GM15510 (cell line): Measurements from ENCODE around the gene NFAM1.

Source experiments
- POLR2A ChIP-seq: IDR thresholded peaks from 3 replicates; pipeline ENCODE4 v1.6.1; 2011; ENCODE audit warnings: borderline replicate concordance; ENCODE audit not compliant: insufficient read length; ENCODE audit errors: extremely low read depth

Gene NFAM1, protein sequence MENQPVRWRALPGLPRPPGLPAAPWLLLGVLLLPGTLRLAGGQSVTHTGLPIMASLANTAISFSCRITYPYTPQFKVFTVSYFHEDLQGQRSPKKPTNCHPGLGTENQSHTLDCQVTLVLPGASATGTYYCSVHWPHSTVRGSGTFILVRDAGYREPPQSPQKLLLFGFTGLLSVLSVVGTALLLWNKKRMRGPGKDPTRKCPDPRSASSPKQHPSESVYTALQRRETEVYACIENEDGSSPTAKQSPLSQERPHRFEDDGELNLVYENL

DNA sequence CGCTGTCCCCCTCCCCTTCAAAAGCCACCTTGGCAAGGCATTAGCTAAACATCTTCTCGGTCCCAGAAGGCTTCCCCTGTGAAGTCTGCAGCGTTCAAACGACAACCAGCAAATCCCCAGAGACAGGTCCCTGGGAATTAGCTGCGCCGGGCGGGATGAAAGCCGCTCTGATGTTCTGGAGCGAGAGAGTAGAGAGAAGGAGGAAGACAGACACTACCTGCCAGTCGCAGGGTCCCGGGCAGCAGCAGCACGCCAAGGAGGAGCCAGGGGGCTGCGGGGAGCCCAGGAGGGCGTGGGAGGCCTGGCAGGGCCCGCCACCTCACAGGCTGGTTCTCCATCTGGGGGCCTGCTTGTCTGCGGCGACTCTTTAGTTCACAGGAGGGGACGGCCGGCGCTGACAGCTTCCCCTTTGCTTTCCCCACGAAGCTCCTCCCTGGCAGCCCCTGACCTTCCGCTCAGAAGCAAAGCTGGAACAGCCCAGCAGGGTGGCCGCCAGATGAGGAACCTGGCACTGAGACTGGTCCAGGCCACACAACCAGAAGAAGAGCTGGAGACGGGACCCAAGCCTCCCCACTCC lies at the start of gene NFAM1:
Gene NFAM1 (minus strand): TSS at position 384 of the 577 bp plus-strand sequence. CDS start 46 bp downstream, at position 338.
- TF ChIP-seq POLR2A, result no peak

GRCh38 chr22:42475122-42475521 lies 42.9 kb upstream of the NFAM1 start:
- TF ChIP-seq POLR2A, result no peak

DNA sequence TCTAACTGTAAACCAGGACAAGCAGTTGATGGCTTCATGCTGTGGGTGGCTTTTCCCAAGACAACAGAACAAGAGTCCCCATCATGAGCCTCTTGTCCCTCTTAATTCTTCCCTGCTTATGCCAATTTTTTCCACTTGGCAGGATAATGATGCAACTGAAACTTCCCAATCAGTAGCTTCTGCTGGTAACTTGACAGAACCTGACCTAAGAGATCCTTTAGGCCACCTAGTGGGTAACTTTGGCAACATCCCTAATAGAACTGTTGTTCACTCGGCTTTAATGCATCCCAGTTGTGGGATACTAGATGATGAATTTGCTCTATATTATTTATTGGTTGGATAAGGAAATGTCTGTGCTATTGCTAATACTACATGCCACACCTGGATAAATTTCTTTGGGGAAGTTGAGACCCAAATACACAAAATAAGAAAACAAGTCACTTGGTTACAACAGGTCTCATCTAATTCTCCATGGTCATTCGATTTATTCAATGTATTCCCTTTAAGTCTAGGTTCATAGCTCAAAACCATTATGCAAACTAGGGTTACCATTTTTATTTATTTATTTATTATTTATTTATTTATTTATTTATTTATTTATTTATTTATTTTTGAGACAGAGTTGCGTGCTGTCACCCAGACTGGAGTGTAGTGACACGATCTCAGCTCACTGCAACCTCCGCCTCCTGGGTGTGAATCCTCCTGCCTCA lies 41.4 kb upstream of the NFAM1 start:
- TF ChIP-seq POLR2A, result no peak

GRCh38 chr22:42472671-42473070 lies 40.5 kb upstream of the NFAM1 start:
- TF ChIP-seq POLR2A, result no peak

GRCh38 chr22:42471441-42471840 lies 39.2 kb upstream of the NFAM1 start:
- TF ChIP-seq POLR2A, result no peak

DNA sequence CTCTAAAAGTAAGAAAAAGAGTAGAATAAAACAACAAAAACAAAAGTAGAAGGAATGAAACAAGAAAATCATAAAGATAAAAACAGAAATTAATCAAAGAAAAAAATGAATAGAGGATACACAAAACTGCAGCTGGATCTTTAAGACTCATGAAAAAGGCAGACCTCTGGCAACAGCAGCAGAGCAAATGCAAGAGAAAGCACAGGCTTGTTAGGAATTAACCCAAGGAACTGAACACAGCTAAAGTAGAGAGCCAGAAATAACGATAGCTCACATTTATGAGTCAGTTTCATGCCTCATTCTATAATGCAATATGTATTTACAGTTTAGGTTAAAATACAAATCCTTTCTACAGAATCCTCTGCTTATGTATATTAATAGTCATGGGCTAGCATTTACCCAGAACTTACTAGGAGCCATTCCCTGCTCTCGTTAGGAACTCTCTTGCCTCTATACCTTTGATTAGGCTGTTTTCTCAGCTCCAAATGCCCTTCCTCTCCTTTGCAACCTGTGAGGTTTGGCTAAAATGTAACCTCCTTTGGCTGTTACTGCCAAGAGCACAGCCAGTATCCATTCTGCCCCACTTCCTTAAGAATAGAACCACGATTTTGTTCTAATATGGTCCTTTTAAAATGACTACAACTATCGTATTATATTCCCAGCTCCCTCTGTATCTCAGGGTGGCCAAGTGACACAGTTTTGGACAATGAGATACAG lies 38.3 kb upstream of the NFAM1 start:
- TF ChIP-seq POLR2A, result no peak

- TF ChIP-seq POLR2A, result no peak
Measured at GRCh38 chr22:42468841-42469240, 36.6 kb upstream of the NFAM1 start.

DNA sequence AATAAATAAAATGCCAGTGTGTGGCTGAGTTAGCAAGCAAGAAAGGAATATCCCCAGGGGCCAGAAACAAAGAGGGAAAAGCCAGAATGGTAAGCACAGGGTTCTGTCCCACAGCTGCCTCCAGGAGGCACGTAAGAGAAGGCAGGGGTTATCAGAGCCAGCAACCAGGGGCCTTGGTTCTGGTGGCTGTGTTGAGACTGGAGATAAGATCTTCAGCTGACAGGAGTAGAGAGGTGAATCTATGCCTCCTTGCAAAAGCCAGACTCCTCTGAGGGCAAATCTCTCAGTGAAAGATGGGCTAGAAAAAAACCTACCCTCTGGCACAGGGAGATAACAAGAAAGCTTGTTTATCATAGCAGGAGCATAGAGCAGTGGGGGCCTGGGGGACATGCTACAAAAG lies 29.8 kb upstream of the NFAM1 start:
- no peak for TF ChIP-seq POLR2A

DNA sequence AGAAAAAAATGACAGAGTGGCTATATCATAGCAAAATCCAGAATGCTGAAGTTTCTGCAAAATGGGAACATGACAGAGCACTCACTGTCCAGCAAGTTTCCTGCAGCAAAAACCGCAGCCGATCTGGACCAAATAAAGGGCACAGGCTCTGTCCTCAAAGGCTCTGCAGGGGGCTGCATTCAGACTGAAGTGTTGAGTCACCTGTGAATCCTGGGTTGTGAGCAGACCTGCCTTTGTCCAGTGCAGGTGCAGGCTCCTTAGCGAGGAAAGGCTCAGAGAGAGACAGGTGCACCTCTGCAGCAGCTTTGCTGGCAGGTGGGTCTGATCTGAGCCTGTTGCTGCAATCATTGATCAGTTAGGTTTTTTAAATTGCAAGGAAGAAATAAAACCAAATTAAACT lies 29.3 kb upstream of the NFAM1 start:
- TF ChIP-seq POLR2A, result no peak

GRCh38 chr22:42459287-42460063 lies 27.3 kb upstream of the NFAM1 start:
- no peak for TF ChIP-seq POLR2A

GRCh38 chr22:42452916-42453315 lies 20.7 kb upstream of the NFAM1 start:
- no peak for TF ChIP-seq POLR2A

GRCh38 chr22:42452456-42452855 lies 20.3 kb upstream of the NFAM1 start:
- no peak for TF ChIP-seq POLR2A

DNA sequence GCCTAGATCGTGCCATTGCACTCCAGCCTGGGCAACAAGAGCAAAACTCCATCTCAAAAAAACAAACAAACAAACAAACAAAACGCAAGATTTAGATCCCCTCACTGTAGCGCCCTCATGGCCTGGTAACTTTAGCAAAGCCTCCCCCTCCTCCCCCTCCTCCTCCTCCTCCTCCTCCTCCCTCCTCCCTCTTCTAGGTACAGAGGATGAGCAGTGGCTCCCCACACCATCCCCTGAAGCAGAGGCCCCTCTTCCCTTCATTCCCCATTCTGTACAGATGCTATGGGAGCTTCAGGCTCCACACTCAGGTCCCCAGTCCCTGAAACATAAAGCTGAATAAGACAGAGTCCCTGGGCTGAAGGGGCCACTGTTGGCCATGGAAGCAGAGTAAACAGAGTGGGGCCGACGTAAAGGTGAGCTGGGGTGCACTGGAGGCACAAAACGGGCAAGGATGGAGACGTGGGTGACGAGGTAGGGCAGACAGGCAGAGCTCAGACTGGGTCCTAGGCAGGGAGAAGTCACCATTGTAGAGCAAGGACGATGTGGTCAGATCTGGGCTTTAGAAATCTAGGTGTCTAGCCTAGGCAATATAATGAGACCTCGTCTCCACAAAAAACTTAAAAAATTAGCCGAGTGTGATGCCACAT lies 19.4 kb upstream of the NFAM1 start:
- TF ChIP-seq POLR2A, result no peak

DNA sequence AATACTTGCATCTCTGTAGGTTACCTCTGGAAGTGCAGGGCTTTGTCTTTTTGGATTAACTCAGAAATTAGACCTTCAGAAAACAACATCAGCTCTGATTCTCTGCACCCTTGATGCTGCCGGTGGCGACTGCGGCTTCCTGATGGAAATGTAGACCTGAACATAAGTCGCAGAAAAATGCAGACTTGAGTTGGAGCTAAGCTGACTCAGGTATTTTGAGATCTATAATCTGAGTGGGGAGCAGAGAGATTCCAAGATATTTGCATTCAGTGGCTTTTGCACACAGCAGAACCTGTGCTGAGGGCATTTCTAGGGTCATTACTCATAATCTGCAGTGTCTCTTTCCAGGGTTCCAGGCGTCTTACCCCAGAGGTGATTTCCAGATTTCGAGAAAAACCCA lies 18.7 kb upstream of the NFAM1 start:
- TF ChIP-seq POLR2A, result no peak
